Glomerular visceral epithelial cell (primary cell): ENCODE data around the gene PSMD1.
"Not testable (repeated sequence)": the region's sequence is repeated elsewhere in the genome, so short reads cannot be mapped to it uniquely, and the experiment has no call there.

Source experiments
- DNase-seq: peaks from one replicate; pipeline ENCODE4 v3.0.0-alpha.2; 2016; ENCODE audit errors: extremely low spot score

PSMD1 gene

GRCh38 chr2:231159306-231159705 is 102.6 kb downstream of the PSMD1 start:
- no peak for DNase-seq

GRCh38 chr2:231160701-231161100 is 104.0 kb downstream of the PSMD1 start:
- no peak for DNase-seq

DNA sequence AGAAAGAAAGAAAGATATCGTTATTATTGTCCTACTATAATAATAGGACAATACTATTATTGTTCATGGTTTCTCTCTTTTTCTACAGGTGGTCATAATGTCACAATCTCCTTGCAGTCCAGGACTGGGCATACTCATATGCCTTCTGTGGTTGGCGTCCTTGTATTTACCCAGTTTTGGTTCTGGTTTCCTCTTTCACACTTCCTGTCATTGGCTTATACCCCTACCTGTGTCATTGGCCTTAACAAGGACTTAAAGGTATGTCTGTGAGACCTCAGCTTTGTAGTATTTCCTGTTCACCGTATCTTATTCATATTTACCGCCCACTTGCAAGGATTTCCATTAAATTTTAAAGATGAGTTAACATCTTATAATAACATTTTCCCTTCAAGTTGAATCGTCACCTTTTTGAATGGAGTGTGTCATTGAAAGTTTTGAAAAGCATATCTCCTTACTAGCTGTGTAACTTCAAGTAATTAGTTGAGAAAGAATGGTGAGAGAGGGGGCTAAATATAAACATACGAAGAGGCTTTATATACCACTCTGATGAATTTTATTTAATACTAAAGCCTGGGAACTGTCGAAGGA is 104.7 kb downstream of the PSMD1 start:
- DNase-seq, result peak; percentile 20

- peak; percentile 89 for DNase-seq
Observed at GRCh38 chr2:231161877-231162329, 105.2 kb downstream of the PSMD1 start.

DNA sequence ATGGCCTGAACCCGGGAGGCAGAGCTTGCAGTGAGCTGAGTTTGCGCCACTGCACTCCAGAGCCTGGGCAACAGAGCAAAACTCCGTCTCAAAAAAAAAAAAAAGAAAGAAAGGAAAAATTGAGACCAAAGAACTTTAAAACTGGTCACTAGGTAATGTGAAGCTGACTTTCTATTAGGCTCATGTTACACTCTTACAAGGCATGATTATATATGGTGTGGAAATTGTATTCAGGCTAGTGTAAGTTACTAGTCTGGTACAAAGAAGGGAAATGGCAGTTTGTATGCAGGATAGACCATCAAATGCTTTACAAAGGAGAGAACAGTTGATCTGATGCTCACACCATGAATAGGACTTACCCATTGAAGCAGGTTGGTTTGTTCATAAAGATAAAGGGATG is 106.3 kb downstream of the PSMD1 start:
- DNase-seq, result no peak

GRCh38 chr2:231163414-231164095 is 106.9 kb downstream of the PSMD1 start:
- DNase-seq, result no peak

- no peak for DNase-seq
Observed at GRCh38 chr2:231167745-231168459, 111.2 kb downstream of the PSMD1 start.

DNA sequence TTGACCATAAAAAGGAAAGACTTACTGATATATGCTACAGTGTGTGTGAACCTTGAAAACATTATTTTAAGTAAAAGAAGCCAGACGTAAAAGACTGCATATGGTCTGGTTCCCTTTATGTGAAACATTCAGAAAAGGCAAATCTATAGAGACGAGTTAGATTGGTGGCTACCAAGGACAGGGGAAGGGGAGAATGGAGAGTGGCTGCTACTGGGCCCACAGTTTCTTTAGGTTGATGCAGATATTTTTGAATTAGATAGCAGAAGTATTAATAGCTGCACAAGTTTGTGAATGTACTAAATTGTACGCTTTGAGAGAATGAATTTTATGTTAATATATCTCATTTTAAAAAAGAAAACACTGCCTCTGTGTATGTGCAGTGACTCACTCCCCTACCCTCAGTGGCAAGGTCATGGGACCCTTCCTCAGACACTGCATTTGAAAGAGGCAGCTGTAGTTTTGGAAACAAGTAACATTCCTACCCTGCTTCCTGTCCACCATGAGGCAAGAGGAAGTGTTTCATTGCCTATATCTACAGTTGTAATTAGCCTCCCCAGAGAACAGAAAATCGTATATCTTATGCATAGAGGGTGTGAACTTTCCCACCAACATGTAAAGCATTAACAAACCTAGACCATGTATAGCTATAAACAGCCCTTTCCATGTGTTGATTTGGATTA is 111.9 kb downstream of the PSMD1 start:
- DNase-seq, result no peak

GRCh38 chr2:231169488-231169887 is 112.8 kb downstream of the PSMD1 start:
- no peak for DNase-seq

DNA sequence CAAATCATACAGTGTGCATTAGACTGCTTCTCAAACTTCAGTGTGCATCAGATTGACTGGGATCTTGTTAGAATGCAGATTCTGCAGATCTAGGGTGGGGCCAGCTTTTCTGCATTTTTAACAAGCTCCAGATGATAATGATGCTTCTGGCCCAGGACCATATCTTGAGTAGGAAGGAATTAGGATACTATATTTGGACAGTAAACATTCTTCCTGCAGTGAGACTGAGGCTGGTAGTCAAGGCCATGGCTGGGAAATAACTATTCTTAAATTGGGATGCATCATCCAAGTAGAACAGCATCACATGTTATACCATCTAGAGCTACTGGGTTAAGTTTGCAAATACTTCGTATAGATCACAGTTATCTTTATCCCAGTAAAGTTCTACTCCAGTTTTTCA is 113.4 kb downstream of the PSMD1 start:
- DNase-seq, result no peak

- DNase-seq, result no peak
Observed at GRCh38 chr2:231172025-231172424, 115.4 kb downstream of the PSMD1 start.

DNA sequence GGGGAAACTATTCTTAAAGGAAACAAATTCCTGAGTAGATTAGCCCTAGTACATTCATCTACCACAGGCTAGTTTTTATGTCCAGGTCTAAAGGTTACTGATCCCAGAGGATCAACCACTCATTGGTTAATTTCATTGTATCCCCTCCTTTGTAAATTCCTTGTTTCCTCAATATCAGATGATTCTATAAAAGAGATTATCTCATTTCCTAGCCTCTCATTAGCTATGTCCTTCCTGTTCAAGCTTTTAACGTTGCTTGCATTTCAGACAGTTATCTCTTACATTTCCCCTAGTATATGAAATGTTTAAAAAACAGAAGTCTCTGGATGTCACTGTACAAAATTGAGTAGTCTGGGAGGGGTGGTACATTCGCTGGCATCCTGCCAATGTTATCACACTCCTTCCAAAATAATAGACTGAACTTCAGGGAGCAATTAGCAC is 117.6 kb downstream of the PSMD1 start:
- no peak for DNase-seq

- DNase-seq, result no peak
Observed at GRCh38 chr2:231176066-231176465, 119.4 kb downstream of the PSMD1 start.

- DNase-seq, result no peak
Observed at GRCh38 chr2:231177156-231178025, 120.7 kb downstream of the PSMD1 start.

GRCh38 chr2:231178805-231179204 is 122.1 kb downstream of the PSMD1 start:
- DNase-seq, result not testable (repeated sequence)

- peak; percentile 77 for DNase-seq
Observed at GRCh38 chr2:231181860-231182512, 125.3 kb downstream of the PSMD1 start.

- no peak for DNase-seq
Observed at GRCh38 chr2:231182513-231182899, 125.8 kb downstream of the PSMD1 start.

DNA sequence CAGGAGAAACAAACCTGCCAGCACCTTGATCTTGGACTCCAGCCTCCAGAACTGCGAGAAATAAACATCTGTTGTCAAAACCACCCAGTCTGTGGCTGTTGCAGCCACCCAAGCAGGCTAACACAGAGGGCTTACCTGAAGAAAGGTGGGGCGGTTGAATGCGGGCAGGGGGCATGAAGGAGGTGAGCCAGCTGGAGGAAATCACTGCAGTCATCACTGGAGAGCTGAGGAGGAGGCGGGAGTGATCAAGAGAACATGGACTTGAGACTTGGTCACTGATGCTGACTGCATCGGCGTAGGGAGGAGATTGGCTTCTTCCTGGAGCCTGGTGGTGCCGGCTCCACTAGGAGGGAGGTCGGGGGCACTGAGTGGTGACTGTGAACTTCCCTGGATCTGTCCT is 127.2 kb downstream of the PSMD1 start:
- DNase-seq, result no peak

- DNase-seq, result no peak
Observed at GRCh38 chr2:231184319-231184718, 127.7 kb downstream of the PSMD1 start.

DNA sequence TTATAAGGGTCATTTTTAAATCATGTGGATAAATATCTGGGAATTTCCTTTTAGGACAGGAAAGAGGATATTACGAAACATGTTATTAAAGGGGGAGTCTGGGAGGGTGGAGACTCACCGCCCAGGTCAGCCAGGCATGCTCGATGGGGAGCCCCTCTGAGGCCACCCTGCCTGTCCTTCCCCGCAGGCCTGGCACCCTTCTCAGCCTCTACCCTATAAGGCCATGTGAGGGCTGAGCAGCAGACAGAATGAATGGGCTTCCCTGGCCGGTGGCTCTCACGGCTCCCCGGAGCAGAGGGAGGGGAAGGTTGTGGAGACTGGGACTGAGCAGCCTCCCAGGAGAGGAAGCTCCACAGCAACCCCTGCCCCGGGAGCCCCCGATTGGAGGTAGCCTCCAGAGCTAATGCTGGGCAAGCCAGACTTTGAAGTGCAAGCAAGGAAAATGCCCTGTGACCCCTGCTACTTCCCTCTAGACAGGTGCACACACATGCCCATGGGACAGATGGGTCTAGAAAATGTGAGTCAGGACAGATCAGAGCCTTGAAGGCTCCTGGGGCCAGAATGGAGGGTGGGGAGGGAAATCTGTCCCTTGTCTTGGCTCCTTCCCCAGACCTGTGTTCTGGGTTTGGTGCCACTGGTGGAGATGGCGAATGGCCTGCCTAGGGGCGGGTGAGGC is 128.5 kb downstream of the PSMD1 start:
- no peak for DNase-seq
